ENCODE data around the gene CDRT15.
"Not testable (repeated sequence)": the region's sequence is repeated elsewhere in the genome, so short reads cannot be mapped to it uniquely, and the experiment has no call there.

Gene CDRT15

GRCh38 chr17:14205992-14206461, 30.6 kb downstream of the CDRT15 start:
- DNase-seq = peak; percentile 75

GRCh38 chr17:14205380-14205779, 31.3 kb downstream of the CDRT15 start:
- DNase-seq = no peak

GRCh38 chr17:14204546-14204945, 32.1 kb downstream of the CDRT15 start:
- no peak for DNase-seq

GRCh38 chr17:14204084-14204483, 32.6 kb downstream of the CDRT15 start:
- DNase-seq = no peak

GRCh38 chr17:14203388-14203787, 33.3 kb downstream of the CDRT15 start:
- DNase-seq = peak; percentile 59

- DNase-seq = no peak
Observed at GRCh38 chr17:14202388-14203166, 34.1 kb downstream of the CDRT15 start.

GRCh38 chr17:14201988-14202380, 34.7 kb downstream of the CDRT15 start:
- no peak for DNase-seq

- DNase-seq = peak; percentile 72
Observed at GRCh38 chr17:14201021-14201987, 35.4 kb downstream of the CDRT15 start.

- DNase-seq = no peak
Observed at GRCh38 chr17:14200354-14200753, 36.3 kb downstream of the CDRT15 start.

GRCh38 chr17:14199601-14200000, 37.1 kb downstream of the CDRT15 start:
- no peak for DNase-seq

GRCh38 chr17:14198575-14198974, 38.1 kb downstream of the CDRT15 start:
- DNase-seq = no peak

- DNase-seq = no peak
Observed at GRCh38 chr17:14198013-14198412, 38.6 kb downstream of the CDRT15 start.

- DNase-seq = peak; percentile 57
Observed at GRCh38 chr17:14197586-14197985, 39.1 kb downstream of the CDRT15 start.

GRCh38 chr17:14197057-14197456, 39.6 kb downstream of the CDRT15 start:
- no peak for DNase-seq

- peak; percentile 44 for DNase-seq
Observed at GRCh38 chr17:14196377-14196997, 40.2 kb downstream of the CDRT15 start.

- DNase-seq = not testable (repeated sequence)
Observed at GRCh38 chr17:14192636-14193344, 43.9 kb downstream of the CDRT15 start.

GRCh38 chr17:14192039-14192438, 44.6 kb downstream of the CDRT15 start:
- DNase-seq = not testable (repeated sequence)

GRCh38 chr17:14191469-14191868, 45.2 kb downstream of the CDRT15 start:
- not testable (repeated sequence) for DNase-seq

- not testable (repeated sequence) for DNase-seq
Observed at GRCh38 chr17:14190774-14191173, 45.9 kb downstream of the CDRT15 start.

GRCh38 chr17:14186443-14186842, 50.2 kb downstream of the CDRT15 start:
- DNase-seq = not testable (repeated sequence)

All from CD4-positive, alpha-beta T cell treated with Interleukin-17A for 1 hour (primary cell).